GM12878 (cell line): ENCODE data around the gene SMPDL3A. TPM values are rescaled to one million over a fixed set of nuclear protein-coding genes. Genes with fewer than 3 reads are reported as not detected.

Experiments used
- polyA plus RNA-seq, 11 experiments: library from polyadenylated mRNA; depleted of rRNA in 4 of 11; unstranded in 6 of 11; stranded (reverse) in 5 of 11; fragments of >200 nt; fragmentation: Nextera tagmentation in 4 of 11; fragmentation: Illumina TruSeq in 1 of 11; extraction: Ambion mirVana in 4 of 11; extraction: Trizol in 1 of 11; gene quantifications; 1 replicate in 1 of 11; 2 replicates in 10 of 11; pipeline versions ENCODE4 v1.2.1 to v1.2.3, GENCODE V29; 2011 to 2016; ENCODE audit warnings: inconsistent platforms in 2 of 11, missing spikeins in 2 of 11, low read depth in 1 of 11
- small RNA-seq: library from RNA; depleted of rRNA; stranded (forward); fragments of <200 nt; gene quantifications from one replicate; pipeline ENCODE3, GENCODE V24; 2014
- total RNA-seq, 4 experiments: library from RNA; depleted of rRNA in 3 of 4; stranded (reverse); fragments of >200 nt in 3 of 4; fragmentation: Illumina TruSeq in 1 of 4; extraction: Trizol in 1 of 4; gene quantifications; 2 replicates each; pipeline versions ENCODE4 v1.2.1 to v1.2.3, GENCODE V29; 2013 to 2021

SMPDL3A gene
- total and polyA plus RNA-seq, 10 of the 15 experiments (the other 5 are each of a cell fraction or from before 2014, with no cell fraction given), result 0.05 to 0.91 (median 0.09) TPM; not detected in 3

Small RNA genes lying within 50 kb of the gene (small RNA-seq; reads per million reads assigned to genes)
- gene RN7SL564P, result not detected

Other genes with a start within 250 kb of the SMPDL3A start
- 0.51 and 1.1 TPM in 2 replicates for gene PKIB, start 178.9 kb upstream of the SMPDL3A start, total RNA-seq (2014; rRNA removed)
- 0.88 and 0.94 TPM in 2 replicates for gene PKIB, start 178.9 kb upstream of the SMPDL3A start, total RNA-seq (2014; rRNA removed; fragmentation: Illumina TruSeq; extraction: Trizol)
- 0.19 and 0.74 TPM in 2 replicates for gene PKIB, start 178.9 kb upstream of the SMPDL3A start, total RNA-seq (2021)
- gene PKIB, start 178.9 kb upstream of the SMPDL3A start, polyA plus RNA-seq (2011; rRNA removed), result 1.6 and 1.8 TPM in 2 replicates
- 0.87 TPM in 1 of 2 replicates, not detected in the other for gene PKIB, start 178.9 kb upstream of the SMPDL3A start, polyA plus RNA-seq (2014; fragmentation: Illumina TruSeq; extraction: Trizol)
- gene PKIB, start 178.9 kb upstream of the SMPDL3A start, polyA plus RNA-seq (2014; fragmentation: Nextera tagmentation; extraction: Ambion mirVana), result 1 to 10 TPM in 1 of 2 experiments, under 1 TPM in 1; 0.97 to 1.8 TPM
- 0.20 and 0.49 TPM in 2 replicates for gene PKIB, start 178.9 kb upstream of the SMPDL3A start, polyA plus RNA-seq (2014; rRNA removed)
- under 1 TPM; 0.82 to 0.87 TPM for gene PKIB, start 178.9 kb upstream of the SMPDL3A start, polyA plus RNA-seq (2016; fragmentation: Nextera tagmentation; extraction: Ambion mirVana)
- not detected in 2 replicates for gene FABP7, start 9.5 kb upstream of the SMPDL3A start, total RNA-seq (2014; rRNA removed)
- gene FABP7, start 9.5 kb upstream of the SMPDL3A start, total RNA-seq (2014; rRNA removed; fragmentation: Illumina TruSeq; extraction: Trizol), result not detected in 2 replicates
- gene FABP7, start 9.5 kb upstream of the SMPDL3A start, total RNA-seq (2021), result not detected in 2 replicates
- gene FABP7, start 9.5 kb upstream of the SMPDL3A start, polyA plus RNA-seq (2011; rRNA removed), result not detected in 2 replicates
- gene FABP7, start 9.5 kb upstream of the SMPDL3A start, polyA plus RNA-seq (2014; fragmentation: Illumina TruSeq; extraction: Trizol), result not detected in 2 replicates
- gene FABP7, start 9.5 kb upstream of the SMPDL3A start, polyA plus RNA-seq (2014; fragmentation: Nextera tagmentation; extraction: Ambion mirVana), result not detected
- gene FABP7, start 9.5 kb upstream of the SMPDL3A start, polyA plus RNA-seq (2014; rRNA removed), result not detected in 2 replicates
- not detected for gene FABP7, start 9.5 kb upstream of the SMPDL3A start, polyA plus RNA-seq (2016; fragmentation: Nextera tagmentation; extraction: Ambion mirVana)
- gene CLVS2, start 207.0 kb downstream of the SMPDL3A start, total RNA-seq (2014; rRNA removed), result 0.11 TPM in 1 of 2 replicates, not detected in the other
- not detected in 2 replicates for gene CLVS2, start 207.0 kb downstream of the SMPDL3A start, total RNA-seq (2014; rRNA removed; fragmentation: Illumina TruSeq; extraction: Trizol)
- not detected in 2 replicates for gene CLVS2, start 207.0 kb downstream of the SMPDL3A start, total RNA-seq (2021)
- not detected in 2 replicates for gene CLVS2, start 207.0 kb downstream of the SMPDL3A start, polyA plus RNA-seq (2011; rRNA removed)
- not detected in 2 replicates for gene CLVS2, start 207.0 kb downstream of the SMPDL3A start, polyA plus RNA-seq (2014; fragmentation: Illumina TruSeq; extraction: Trizol)
- not detected for gene CLVS2, start 207.0 kb downstream of the SMPDL3A start, polyA plus RNA-seq (2014; fragmentation: Nextera tagmentation; extraction: Ambion mirVana)
- gene CLVS2, start 207.0 kb downstream of the SMPDL3A start, polyA plus RNA-seq (2014; rRNA removed), result not detected in 2 replicates
- gene CLVS2, start 207.0 kb downstream of the SMPDL3A start, polyA plus RNA-seq (2016; fragmentation: Nextera tagmentation; extraction: Ambion mirVana), result not detected